AG09319 (cell line): ENCODE results near the gene GUK1.
A peak's percentile ranks its signal among the peaks of the same experiment; 100 is the strongest.

Experiments used
- DNase-seq: peaks from one replicate; pipeline ENCODE4 v3.0.0-alpha.2; 2010; ENCODE audit warnings: low read depth; ENCODE audit errors: extremely low read depth
- CTCF ChIP-seq: IDR thresholded peaks from 2 replicates; pipeline ENCODE4 v1.5.1; 2011; ENCODE audit warnings: low read depth, mild to moderate bottlenecking, inconsistent platforms, low read length, moderate library complexity

Gene GUK1

GRCh38 chr1:228162286-228163006 lies 22.4 kb downstream of the GUK1 start:
- DNase-seq: no peak
- TF ChIP-seq CTCF: no peak

- DNase-seq: no peak
- TF ChIP-seq CTCF: no peak
Observed at GRCh38 chr1:228163007-228163753, 23.1 kb downstream of the GUK1 start.

GRCh38 chr1:228163776-228164519 lies 23.9 kb downstream of the GUK1 start:
- DNase-seq: no peak
- TF ChIP-seq CTCF: no peak

GRCh38 chr1:228164561-228165371 lies 24.7 kb downstream of the GUK1 start:
- no peak for TF ChIP-seq CTCF
- DNase-seq: no peak

- TF ChIP-seq CTCF: peak; percentile 83
- peak; percentile 99 for DNase-seq
Observed at GRCh38 chr1:228165372-228166169, 25.5 kb downstream of the GUK1 start, which contains the start of gene IBA57. Gene IBA57, plus strand, starts transcription at chr1:228165804. Its CDS starts 13 bp downstream, at chr1:228165817.

GRCh38 chr1:228166170-228166936 lies 26.3 kb downstream of the GUK1 start:
- no peak for DNase-seq
- TF ChIP-seq CTCF: peak; percentile 26
